Subcutaneous abdominal adipose tissue (tissue), 5 donors: ENCODE measurements around the gene YIPF1.

ENCODE experiments used
- H3K27ac ChIP-seq: one replicate; pipeline ENCODE4 v1.7.0; 2013; ENCODE audit warnings: low read depth, mild to moderate bottlenecking, inconsistent platforms, low read length, moderate library complexity
- H3K27me3 ChIP-seq, 5 donors: one replicate each; pipeline ENCODE4 v1.7.0; 2013; ENCODE audit warnings: low read length in 5 of 5, inconsistent platforms in 1 of 5; ENCODE audit not compliant: control insufficient read depth in 5 of 5, insufficient read depth in 4 of 5
- H3K36me3 ChIP-seq, 5 donors: one replicate each; pipeline ENCODE4 v1.7.0; 2013; ENCODE audit warnings: low read length in 5 of 5; ENCODE audit not compliant: control insufficient read depth in 5 of 5, insufficient read depth in 5 of 5
- H3K4me1 ChIP-seq, 5 donors: one replicate each; pipeline ENCODE4 v1.7.0; 2013; ENCODE audit warnings: low read length in 5 of 5, mild to moderate bottlenecking in 3 of 5, moderate library complexity in 1 of 5; ENCODE audit not compliant: control insufficient read depth in 5 of 5, insufficient read depth in 5 of 5
- H3K4me3 ChIP-seq, 5 donors: one replicate each; pipeline ENCODE4 v1.7.0; 2013; ENCODE audit warnings: low read length in 5 of 5, low read depth in 1 of 5
- H3K9ac ChIP-seq, 5 donors: one replicate each; pipeline ENCODE4 v1.7.0; 2013; ENCODE audit warnings: low read length in 5 of 5, mild to moderate bottlenecking in 4 of 5, moderate library complexity in 3 of 5
- H3K9me3 ChIP-seq, 5 donors: one replicate each; pipeline ENCODE4 v1.7.0; 2013; ENCODE audit warnings: low read length in 5 of 5; ENCODE audit not compliant: control insufficient read depth in 5 of 5
- donor health status: healthy.
- donor health status: healthy.
- donor health status: healthy.
- donor health status: healthy.
- donor health status: healthy.

Gene YIPF1

GRCh38 chr1:53850082-53850673 is 39.4 kb downstream of the YIPF1 start:
- Histone ChIP-seq H3K27me3 (no peaks in the 10 kb centered on the region), H3K4me3 (no peak overlapping the region), H3K27ac (no peak overlapping the region), H3K9ac (no peak overlapping the region), H3K4me1 (no peaks in the 10 kb centered on the region), H3K36me3 (peaks cover 20 to 43% (median 32%) of the 10 kb centered on the region in 5 donors), H3K9me3 (peaks cover 0 to 4% (median 0%) of the 10 kb centered on the region in 5 donors)

GRCh38 chr1:53847980-53848379 is 41.6 kb downstream of the YIPF1 start:
- no peaks in the 10 kb centered on the region for H3K4me1 ChIP-seq
- H3K36me3 ChIP-seq: peaks cover 10 to 22% (median 16%) of the 10 kb centered on the region in 5 donors
- no peak overlapping the region for H3K27ac ChIP-seq
- no peak overlapping the region for H3K9ac ChIP-seq
- H3K27me3 ChIP-seq: no peaks in the 10 kb centered on the region
- peaks cover 0 to 12% (median 3%) of the 10 kb centered on the region in 5 donors for H3K9me3 ChIP-seq
- no peak overlapping the region for H3K4me3 ChIP-seq

DNA sequence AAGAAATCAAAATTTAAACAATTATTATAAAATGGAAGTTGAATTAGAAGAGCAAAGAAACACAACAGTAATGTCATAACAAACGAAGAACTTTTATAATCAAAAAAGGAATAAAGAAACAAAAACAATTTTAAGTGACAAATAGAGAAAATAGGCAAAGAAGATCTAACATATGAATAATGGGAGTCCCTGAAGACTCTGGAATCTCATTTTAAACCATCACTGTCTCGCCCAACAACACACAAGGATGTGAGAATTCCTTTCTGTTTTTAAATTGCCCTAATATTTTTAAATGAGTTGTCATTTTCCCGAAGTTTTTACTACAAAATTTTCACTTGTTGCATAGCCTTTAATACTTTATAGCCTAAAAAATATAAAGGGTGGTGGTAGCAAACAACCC is 47.2 kb downstream of the YIPF1 start:
- H3K9me3 ChIP-seq: peaks cover 0 to 18% (median 12%) of the 10 kb centered on the region in 5 donors
- no peak overlapping the region for H3K4me3 ChIP-seq
- H3K4me1 ChIP-seq: peaks cover 0 to 8% (median 5%) of the 10 kb centered on the region in 5 donors
- H3K27ac ChIP-seq: no peak overlapping the region
- H3K27me3 ChIP-seq: no peaks in the 10 kb centered on the region
- no peak overlapping the region for H3K9ac ChIP-seq
- no peaks in the 10 kb centered on the region for H3K36me3 ChIP-seq

GRCh38 chr1:53838654-53838974 is 51.0 kb downstream of the YIPF1 start:
- H3K4me1 ChIP-seq: peaks cover 0 to 13% (median 11%) of the 10 kb centered on the region in 5 donors
- H3K36me3 ChIP-seq: no peaks in the 10 kb centered on the region
- H3K4me3 ChIP-seq: peak overlapping the region; percentile 48 to 97 (median 95)
- peak overlapping the region in 1 of 5 donors; percentile 94 for H3K9ac ChIP-seq
- H3K27me3 ChIP-seq: no peaks in the 10 kb centered on the region
- peaks cover 0 to 15% (median 10%) of the 10 kb centered on the region in 5 donors for H3K9me3 ChIP-seq
- peak overlapping the region; percentile 92 for H3K27ac ChIP-seq

DNA sequence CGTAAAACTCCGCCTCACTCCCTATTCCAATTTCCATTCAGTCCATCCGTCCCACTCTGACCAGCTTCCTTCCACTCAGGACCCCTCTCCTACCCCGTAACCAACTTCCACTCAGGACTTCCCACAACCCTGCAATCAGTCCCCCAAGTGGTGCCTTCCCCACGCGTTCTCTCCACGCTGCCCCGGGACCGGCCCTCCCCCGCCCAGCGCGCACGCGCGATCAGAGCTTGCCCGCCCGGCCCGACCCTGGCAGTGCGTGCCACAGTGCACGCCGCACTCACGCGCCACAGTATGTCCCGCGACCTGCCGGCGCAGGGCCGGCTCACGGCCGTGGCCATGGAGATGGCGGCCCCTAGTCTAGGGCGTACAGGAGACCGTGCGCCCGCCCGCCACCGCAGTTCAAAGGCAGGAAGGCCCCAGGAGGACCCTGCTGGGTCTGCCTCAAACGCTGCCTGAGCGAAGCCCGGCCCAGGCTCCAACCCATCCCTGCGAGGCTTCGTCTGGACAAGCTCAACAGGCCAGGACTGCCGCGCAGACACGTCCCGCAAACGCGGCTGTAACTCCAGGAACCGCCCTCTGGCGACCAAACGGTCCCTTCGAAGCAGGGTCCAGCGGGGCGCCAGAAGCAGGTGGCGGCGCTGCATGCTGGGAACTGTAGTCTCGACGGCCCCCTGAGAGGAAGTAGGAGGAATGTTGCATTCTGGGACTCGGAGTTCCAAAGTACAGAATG is 51.5 kb downstream of the YIPF1 start, which contains the start of gene NDC1:
NDC1 (minus strand) TSS at position 373 of the 730 bp plus-strand sequence; CDS start at position 338, 35 bp downstream.
- H3K9ac ChIP-seq: peak within 1 kb of the TSS; percentile 3 to 97 (median 93)
- H3K9me3 ChIP-seq: peaks cover 0 to 10% (median 5%) of the 10 kb centered on the region in 5 donors
- no peaks in the 10 kb centered on the region for H3K27me3 ChIP-seq
- H3K4me1 ChIP-seq: peaks cover 0 to 13% (median 11%) of the 10 kb centered on the region in 5 donors
- H3K27ac ChIP-seq: peak within 1 kb of the TSS; percentile 92
- no peaks in the 10 kb centered on the region for H3K36me3 ChIP-seq
- H3K4me3 ChIP-seq: peak within 1 kb of the TSS; percentile 87 to 98 (median 96)

GRCh38 chr1:53837646-53837923 is 52.0 kb downstream of the YIPF1 start:
- Histone ChIP-seq H3K27me3 (no peaks in the 10 kb centered on the region), H3K4me1 (peaks cover 0 to 13% (median 11%) of the 10 kb centered on the region in 5 donors), H3K4me3 (peak overlapping the region; percentile 87 to 98 (median 96)), H3K27ac (peak overlapping the region; percentile 92), H3K36me3 (no peaks in the 10 kb centered on the region), H3K9me3 (peaks cover 0 to 7% (median 5%) of the 10 kb centered on the region in 5 donors), H3K9ac (peak overlapping the region; percentile 3 to 97 (median 93))

- H3K9ac ChIP-seq: no peak overlapping the region
- no peak overlapping the region for H3K27ac ChIP-seq
- no peaks in the 10 kb centered on the region for H3K27me3 ChIP-seq
- peaks cover 0 to 2% (median 0%) of the 10 kb centered on the region in 5 donors for H3K9me3 ChIP-seq
- H3K36me3 ChIP-seq: peaks cover 0 to under 1% (median 0%) of the 10 kb centered on the region in 5 donors
- H3K4me3 ChIP-seq: no peak overlapping the region
- peaks cover 0 to 13% (median 11%) of the 10 kb centered on the region in 5 donors for H3K4me1 ChIP-seq
Measured at GRCh38 chr1:53835491-53835890, 54.1 kb downstream of the YIPF1 start.

DNA sequence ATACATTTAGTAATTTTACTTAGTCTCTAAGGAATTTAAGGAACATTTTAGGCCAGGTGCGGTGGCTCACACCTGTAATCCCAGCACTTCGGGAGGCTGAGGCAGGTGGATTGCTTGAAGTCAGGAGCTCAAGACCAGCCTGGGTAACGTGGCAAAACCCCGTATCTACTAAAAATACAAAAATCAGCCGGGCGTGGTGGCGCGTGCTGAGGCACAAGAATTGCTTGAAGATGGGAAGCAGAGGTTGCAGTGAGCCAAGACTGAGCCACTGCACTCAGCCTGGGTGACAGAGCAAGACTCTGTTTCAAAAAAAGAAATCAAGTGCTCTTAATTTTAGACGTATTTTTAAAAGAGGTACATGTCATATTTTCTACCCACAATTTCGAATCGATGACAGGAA is 54.8 kb downstream of the YIPF1 start:
- H3K27me3 ChIP-seq: no peaks in the 10 kb centered on the region
- no peak overlapping the region for H3K9ac ChIP-seq
- H3K9me3 ChIP-seq: no peaks in the 10 kb centered on the region
- H3K4me3 ChIP-seq: no peak overlapping the region
- H3K4me1 ChIP-seq: peaks cover 0 to 13% (median 11%) of the 10 kb centered on the region in 5 donors
- H3K36me3 ChIP-seq: peaks cover 0 to 4% (median 0%) of the 10 kb centered on the region in 5 donors
- no peak overlapping the region for H3K27ac ChIP-seq

- H3K4me3 ChIP-seq: no peak overlapping the region
- no peaks in the 10 kb centered on the region for H3K9me3 ChIP-seq
- H3K27ac ChIP-seq: no peak overlapping the region
- no peaks in the 10 kb centered on the region for H3K27me3 ChIP-seq
- H3K36me3 ChIP-seq: peaks cover 0 to 4% (median 0%) of the 10 kb centered on the region in 5 donors
- H3K4me1 ChIP-seq: peaks cover 0 to 13% (median 10%) of the 10 kb centered on the region in 5 donors
- H3K9ac ChIP-seq: no peak overlapping the region
Measured at GRCh38 chr1:53833393-53833792, 56.2 kb downstream of the YIPF1 start.

DNA sequence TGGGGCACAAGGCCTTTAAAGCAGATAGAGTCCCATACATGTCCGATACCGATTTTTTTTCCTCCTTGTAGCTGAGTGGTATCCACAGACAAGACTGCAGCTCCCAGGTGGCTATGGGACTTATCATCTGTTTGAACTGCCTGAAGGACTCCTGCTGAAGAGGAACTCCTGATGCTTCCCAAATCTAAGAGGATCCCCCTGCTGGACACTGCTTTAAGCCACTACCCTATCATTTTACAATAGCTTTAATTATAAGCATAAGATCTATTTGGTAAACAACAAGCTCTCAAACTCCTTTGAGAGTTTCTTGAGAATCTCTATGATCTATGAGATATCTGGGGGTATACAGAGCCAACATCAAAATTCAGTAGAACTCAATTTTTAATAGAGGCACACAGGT is 63.2 kb downstream of the YIPF1 start:
- Histone ChIP-seq H3K9ac (no peak overlapping the region), H3K4me3 (no peak overlapping the region), H3K27ac (no peak overlapping the region), H3K4me1 (no peaks in the 10 kb centered on the region), H3K36me3 (peaks cover 16 to 40% (median 20%) of the 10 kb centered on the region in 5 donors), H3K9me3 (no peaks in the 10 kb centered on the region), H3K27me3 (no peaks in the 10 kb centered on the region)
